ENCODE measurements around the gene VIPR2. TPM values are rescaled to one million over a fixed set of nuclear protein-coding genes. Genes with fewer than 3 reads are reported as not detected.
"Not testable (repeated sequence)": the region's sequence is repeated elsewhere in the genome, so short reads cannot be mapped to it uniquely, and the experiment has no call there.

The VIPR2 gene
- total and polyA plus RNA-seq, 4 donors, result 6.0 to 11.3 (median 8.4) TPM

- WGBS (ENCODE audit: insufficient coverage), result 33% methylated on average over 1 of the region's 3 CpGs
- H3K36me3 ChIP-seq (ENCODE audit: control insufficient read depth, insufficient read depth, low read length), result no peaks in the 10 kb centered on the region
- H3K27me3 ChIP-seq (ENCODE audit: control insufficient read depth, insufficient read depth, low read length), result no peaks in the 10 kb centered on the region
- peak overlapping the region; percentile 27 for H3K27ac ChIP-seq (ENCODE audit: low read depth, low read length)
- H3K9me3 ChIP-seq (ENCODE audit: control insufficient read depth, insufficient read depth, low read length), result no peaks in the 10 kb centered on the region
- DNase-seq (ENCODE audit: low read depth in 4 of 6, low spot score in 6 of 6), result no peak
- peaks cover 55% of the 10 kb centered on the region for H3K4me1 ChIP-seq (ENCODE audit: control insufficient read depth, insufficient read depth, low read length)
- H3K4me3 ChIP-seq (ENCODE audit: low read depth, low read length), result no peak overlapping the region
These were observed 133.0 kb downstream of the VIPR2 start for GRCh38 chr7:159011722-159012022.

GRCh38 chr7:159010937-159011721 lies 133.5 kb downstream of the VIPR2 start:
- H3K27me3 ChIP-seq (ENCODE audit: control insufficient read depth, insufficient read depth, low read length), result no peaks in the 10 kb centered on the region
- WGBS (ENCODE audit: insufficient coverage), result 74% methylated on average over 14 of the region's 15 CpGs
- H3K27ac ChIP-seq (ENCODE audit: low read depth, low read length), result peak overlapping the region; percentile 27
- H3K4me1 ChIP-seq (ENCODE audit: control insufficient read depth, insufficient read depth, low read length), result peaks cover 55% of the 10 kb centered on the region
- no peak overlapping the region for H3K4me3 ChIP-seq (ENCODE audit: low read depth, low read length)
- DNase-seq (ENCODE audit: low read depth in 4 of 6, low spot score in 6 of 6), result no peak
- H3K36me3 ChIP-seq (ENCODE audit: control insufficient read depth, insufficient read depth, low read length), result no peaks in the 10 kb centered on the region
- no peaks in the 10 kb centered on the region for H3K9me3 ChIP-seq (ENCODE audit: control insufficient read depth, insufficient read depth, low read length)

GRCh38 chr7:159010411-159010810 lies 134.3 kb downstream of the VIPR2 start:
- Histone ChIP-seq H3K27ac (ENCODE audit: low read depth, low read length) (no peak overlapping the region), H3K9me3 (ENCODE audit: control insufficient read depth, insufficient read depth, low read length) (no peaks in the 10 kb centered on the region), H3K27me3 (ENCODE audit: control insufficient read depth, insufficient read depth, low read length) (no peaks in the 10 kb centered on the region), H3K4me1 (ENCODE audit: control insufficient read depth, insufficient read depth, low read length) (peaks cover 52% of the 10 kb centered on the region), H3K36me3 (ENCODE audit: control insufficient read depth, insufficient read depth, low read length) (no peaks in the 10 kb centered on the region), H3K4me3 (ENCODE audit: low read depth, low read length) (no peak overlapping the region)
- WGBS (ENCODE audit: insufficient coverage), result 91% methylated on average over 14 of the region's 15 CpGs
- no peak for DNase-seq (ENCODE audit: low read depth in 4 of 6, low spot score in 6 of 6)

GRCh38 chr7:159009951-159010350 lies 134.7 kb downstream of the VIPR2 start:
- no peak for DNase-seq (ENCODE audit: low read depth in 4 of 6, low spot score in 6 of 6)
- peaks cover 47% of the 10 kb centered on the region for H3K4me1 ChIP-seq (ENCODE audit: control insufficient read depth, insufficient read depth, low read length)
- no peak overlapping the region for H3K27ac ChIP-seq (ENCODE audit: low read depth, low read length)
- H3K9me3 ChIP-seq (ENCODE audit: control insufficient read depth, insufficient read depth, low read length), result no peaks in the 10 kb centered on the region
- 92% methylated on average over 17 of the region's 17 CpGs for WGBS (ENCODE audit: insufficient coverage)
- no peaks in the 10 kb centered on the region for H3K36me3 ChIP-seq (ENCODE audit: control insufficient read depth, insufficient read depth, low read length)
- no peak overlapping the region for H3K4me3 ChIP-seq (ENCODE audit: low read depth, low read length)
- H3K27me3 ChIP-seq (ENCODE audit: control insufficient read depth, insufficient read depth, low read length), result no peaks in the 10 kb centered on the region

GRCh38 chr7:159008417-159008816 lies 136.2 kb downstream of the VIPR2 start:
- H3K4me3 ChIP-seq (ENCODE audit: low read depth, low read length), result no peak overlapping the region
- H3K36me3 ChIP-seq (ENCODE audit: control insufficient read depth, insufficient read depth, low read length), result no peaks in the 10 kb centered on the region
- no peaks in the 10 kb centered on the region for H3K9me3 ChIP-seq (ENCODE audit: control insufficient read depth, insufficient read depth, low read length)
- 80% methylated on average over 9 of the region's 9 CpGs for WGBS (ENCODE audit: insufficient coverage)
- DNase-seq (ENCODE audit: low read depth in 4 of 6, low spot score in 6 of 6), result no peak
- no peaks in the 10 kb centered on the region for H3K27me3 ChIP-seq (ENCODE audit: control insufficient read depth, insufficient read depth, low read length)
- H3K4me1 ChIP-seq (ENCODE audit: control insufficient read depth, insufficient read depth, low read length), result peaks cover 33% of the 10 kb centered on the region
- H3K27ac ChIP-seq (ENCODE audit: low read depth, low read length), result peak overlapping the region; percentile 70

GRCh38 chr7:159007996-159008389 lies 136.7 kb downstream of the VIPR2 start:
- Histone ChIP-seq H3K4me1 (ENCODE audit: control insufficient read depth, insufficient read depth, low read length) (peaks cover 29% of the 10 kb centered on the region), H3K4me3 (ENCODE audit: low read depth, low read length) (no peak overlapping the region), H3K27me3 (ENCODE audit: control insufficient read depth, insufficient read depth, low read length) (no peaks in the 10 kb centered on the region), H3K36me3 (ENCODE audit: control insufficient read depth, insufficient read depth, low read length) (no peaks in the 10 kb centered on the region), H3K9me3 (ENCODE audit: control insufficient read depth, insufficient read depth, low read length) (no peaks in the 10 kb centered on the region), H3K27ac (ENCODE audit: low read depth, low read length) (peak overlapping the region; percentile 70)
- peak in 2 of 6 donors; percentile 50 to 72 for DNase-seq (ENCODE audit: low read depth in 4 of 6, low spot score in 6 of 6)
- 55% methylated on average over 5 of the region's 5 CpGs for WGBS (ENCODE audit: insufficient coverage)

GRCh38 chr7:159007364-159007995 lies 137.2 kb downstream of the VIPR2 start:
- peak in 2 of 6 donors; percentile 65 to 83 for DNase-seq (ENCODE audit: low read depth in 4 of 6, low spot score in 6 of 6)
- Histone ChIP-seq H3K27ac (ENCODE audit: low read depth, low read length) (peak overlapping the region; percentile 45), H3K9me3 (ENCODE audit: control insufficient read depth, insufficient read depth, low read length) (no peaks in the 10 kb centered on the region), H3K27me3 (ENCODE audit: control insufficient read depth, insufficient read depth, low read length) (no peaks in the 10 kb centered on the region), H3K4me3 (ENCODE audit: low read depth, low read length) (no peak overlapping the region), H3K36me3 (ENCODE audit: control insufficient read depth, insufficient read depth, low read length) (no peaks in the 10 kb centered on the region), H3K4me1 (ENCODE audit: control insufficient read depth, insufficient read depth, low read length) (peaks cover 24% of the 10 kb centered on the region)
- 53% methylated on average over 18 of the region's 19 CpGs for WGBS (ENCODE audit: insufficient coverage)

- Histone ChIP-seq H3K27me3 (ENCODE audit: control insufficient read depth, insufficient read depth, low read length) (no peaks in the 10 kb centered on the region), H3K4me3 (ENCODE audit: low read depth, low read length) (no peak overlapping the region), H3K9me3 (ENCODE audit: control insufficient read depth, insufficient read depth, low read length) (no peaks in the 10 kb centered on the region), H3K27ac (ENCODE audit: low read depth, low read length) (no peak overlapping the region), H3K36me3 (ENCODE audit: control insufficient read depth, insufficient read depth, low read length) (no peaks in the 10 kb centered on the region), H3K4me1 (ENCODE audit: control insufficient read depth, insufficient read depth, low read length) (peaks cover 24% of the 10 kb centered on the region)
- DNase-seq (ENCODE audit: low read depth in 4 of 6, low spot score in 6 of 6), result no peak
- WGBS (ENCODE audit: insufficient coverage), result 93% methylated on average over 12 of the region's 31 CpGs
These were observed 138.0 kb downstream of the VIPR2 start for GRCh38 chr7:159006610-159007130.

- H3K4me3 ChIP-seq (ENCODE audit: low read depth, low read length); H3K36me3 ChIP-seq (ENCODE audit: control insufficient read depth, insufficient read depth, low read length); H3K27me3 ChIP-seq (ENCODE audit: control insufficient read depth, insufficient read depth, low read length); H3K9me3 ChIP-seq (ENCODE audit: control insufficient read depth, insufficient read depth, low read length); H3K27ac ChIP-seq (ENCODE audit: low read depth, low read length); DNase-seq (ENCODE audit: low read depth in 4 of 6, low spot score in 6 of 6): not testable (repeated sequence)
- WGBS (ENCODE audit: insufficient coverage), result no CpG with 5 or more reads among the region's 69 CpGs
- peaks cover 20% of the 10 kb centered on the region for H3K4me1 ChIP-seq (ENCODE audit: control insufficient read depth, insufficient read depth, low read length)
These were observed 138.6 kb downstream of the VIPR2 start for GRCh38 chr7:159006022-159006609.
